KMS-11 (cell line): ENCODE results near the gene GRID2.

ENCODE experiments used
- H2AFZ ChIP-seq: fragments of 200-600 bp; sonication (generic); 2 replicates; pipeline ENCODE4 v1.6.1; 2016; ENCODE audit warnings: antibody characterized with exemption, mixed run types, low read depth
- H3K27ac ChIP-seq: fragments of 200-600 bp; sonication (generic); 2 replicates; pipeline ENCODE4 v1.6.1; 2016; ENCODE audit warnings: mild to moderate bottlenecking, mixed run types
- H3K27me3 ChIP-seq: fragments of 200-600 bp; sonication (generic); 2 replicates; pipeline ENCODE4 v1.6.1; 2017; ENCODE audit warnings: mild to moderate bottlenecking, low read depth, mixed run types, moderate library complexity; ENCODE audit not compliant: insufficient read depth
- H3K36me3 ChIP-seq: fragments of 200-600 bp; sonication (generic); 2 replicates; pipeline ENCODE4 v1.6.1; 2017; ENCODE audit warnings: mild to moderate bottlenecking, mixed run types; ENCODE audit not compliant: insufficient read depth
- H3K4me1 ChIP-seq: fragments of 200-600 bp; sonication (generic); 2 replicates; pipeline ENCODE4 v1.6.1; 2016; ENCODE audit warnings: mild to moderate bottlenecking, low read depth, mixed run types; ENCODE audit not compliant: poor library complexity, severe bottlenecking
- H3K4me2 ChIP-seq: fragments of 200-600 bp; sonication (generic); 2 replicates; pipeline ENCODE4 v1.7.0; 2016; ENCODE audit warnings: mild to moderate bottlenecking, mixed run types
- H3K4me3 ChIP-seq: fragments of 200-600 bp; sonication (generic); IDR thresholded peaks from 2 replicates; pipeline ENCODE4 v1.6.1; 2017; ENCODE audit warnings: low read depth, low read length, mixed read lengths; ENCODE audit not compliant: insufficient read depth
- H3K79me2 ChIP-seq: fragments of 200-600 bp; sonication (generic); 2 replicates; pipeline ENCODE4 v1.6.1; 2016; ENCODE audit warnings: low read depth, mixed run types; ENCODE audit not compliant: insufficient read depth
- H3K9ac ChIP-seq: fragments of 200-600 bp; sonication (generic); 2 replicates; pipeline ENCODE4 v1.6.1; 2016; ENCODE audit warnings: mild to moderate bottlenecking, mixed run types
- H4K20me1 ChIP-seq: fragments of 200-600 bp; sonication (generic); 2 replicates; pipeline ENCODE4 v1.6.1; 2016; ENCODE audit warnings: mild to moderate bottlenecking, mixed run types; ENCODE audit not compliant: insufficient read depth
- TF ChIP-seq, protein P1 (sequence below): fragments of 200-600 bp; sonication (generic); conservative IDR thresholded peaks from 2 replicates; pipeline ENCODE4 v1.6.1; 2017; ENCODE audit warnings: low read depth, mild to moderate bottlenecking, antibody characterized with exemption, low read length, moderate library complexity, mixed read lengths

The GRID2 gene

DNA sequence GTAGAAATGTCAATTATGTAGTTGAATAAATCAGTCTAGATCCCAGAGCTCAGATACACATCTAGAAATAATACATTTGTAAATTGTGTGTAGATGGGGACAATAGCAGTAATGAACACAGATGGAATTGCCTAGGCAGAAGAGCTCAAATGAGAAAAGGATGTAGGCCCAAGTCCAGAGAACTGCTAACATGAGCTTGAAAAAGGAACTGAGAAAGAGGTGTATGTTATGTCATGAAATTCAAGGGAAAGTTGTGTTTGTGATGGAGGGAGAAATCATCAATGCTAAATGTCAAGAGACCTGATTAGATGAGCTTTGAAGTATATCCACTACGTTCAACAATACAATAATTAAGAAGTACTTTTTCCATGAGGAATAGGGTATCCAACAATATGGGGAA is 1148.2 kb downstream of the GRID2 start:
- H3K4me1 ChIP-seq, result no peaks in the 10 kb centered on the region
- H3K79me2 ChIP-seq, result no peaks in the 10 kb centered on the region
- TF ChIP-seq, protein P1, sequence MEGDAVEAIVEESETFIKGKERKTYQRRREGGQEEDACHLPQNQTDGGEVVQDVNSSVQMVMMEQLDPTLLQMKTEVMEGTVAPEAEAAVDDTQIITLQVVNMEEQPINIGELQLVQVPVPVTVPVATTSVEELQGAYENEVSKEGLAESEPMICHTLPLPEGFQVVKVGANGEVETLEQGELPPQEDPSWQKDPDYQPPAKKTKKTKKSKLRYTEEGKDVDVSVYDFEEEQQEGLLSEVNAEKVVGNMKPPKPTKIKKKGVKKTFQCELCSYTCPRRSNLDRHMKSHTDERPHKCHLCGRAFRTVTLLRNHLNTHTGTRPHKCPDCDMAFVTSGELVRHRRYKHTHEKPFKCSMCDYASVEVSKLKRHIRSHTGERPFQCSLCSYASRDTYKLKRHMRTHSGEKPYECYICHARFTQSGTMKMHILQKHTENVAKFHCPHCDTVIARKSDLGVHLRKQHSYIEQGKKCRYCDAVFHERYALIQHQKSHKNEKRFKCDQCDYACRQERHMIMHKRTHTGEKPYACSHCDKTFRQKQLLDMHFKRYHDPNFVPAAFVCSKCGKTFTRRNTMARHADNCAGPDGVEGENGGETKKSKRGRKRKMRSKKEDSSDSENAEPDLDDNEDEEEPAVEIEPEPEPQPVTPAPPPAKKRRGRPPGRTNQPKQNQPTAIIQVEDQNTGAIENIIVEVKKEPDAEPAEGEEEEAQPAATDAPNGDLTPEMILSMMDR, result no peak
- H3K36me3 ChIP-seq, result no peaks in the 10 kb centered on the region
- no peak overlapping the region for H3K4me3 ChIP-seq
- no peaks in the 10 kb centered on the region for H4K20me1 ChIP-seq
- no peak overlapping the region for H3K4me2 ChIP-seq
- H3K9ac ChIP-seq, result no peak overlapping the region
- no peak overlapping the region for H2AFZ ChIP-seq
- no peaks in the 10 kb centered on the region for H3K27me3 ChIP-seq
- no peak overlapping the region for H3K27ac ChIP-seq

DNA sequence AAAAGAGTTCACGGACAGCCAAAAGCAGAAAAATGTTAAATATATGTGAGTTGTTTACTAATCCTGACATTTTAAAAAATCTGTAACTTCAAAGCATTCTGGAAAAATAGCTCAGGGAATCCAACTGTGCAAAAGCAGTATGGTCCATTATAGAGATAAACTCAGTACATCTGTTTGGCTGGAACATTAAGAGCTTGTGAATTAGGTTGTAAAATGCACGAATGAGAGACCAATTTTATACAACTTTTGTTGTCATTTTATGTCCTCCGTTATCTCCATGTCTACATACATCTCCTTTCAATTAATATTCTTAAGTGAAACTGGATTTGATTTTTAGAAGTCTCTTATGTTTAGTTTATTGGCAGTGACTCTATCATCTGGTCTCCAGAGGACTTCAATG is 1157.8 kb downstream of the GRID2 start:
- Histone ChIP-seq H3K4me1 (no peaks in the 10 kb centered on the region), H3K4me3 (no peak overlapping the region), H3K36me3 (no peaks in the 10 kb centered on the region), H4K20me1 (no peaks in the 10 kb centered on the region), H3K79me2 (no peaks in the 10 kb centered on the region), H3K9ac (no peak overlapping the region), H3K4me2 (no peak overlapping the region), H3K27ac (no peak overlapping the region), H2AFZ (no peak overlapping the region), H3K27me3 (no peaks in the 10 kb centered on the region)
- TF ChIP-seq, protein P1, result no peak

GRCh38 chr4:93466446-93466845 is 1162.7 kb downstream of the GRID2 start:
- H3K4me3 ChIP-seq, result no peak overlapping the region
- no peaks in the 10 kb centered on the region for H3K79me2 ChIP-seq
- H3K27me3 ChIP-seq, result no peaks in the 10 kb centered on the region
- no peak overlapping the region for H3K9ac ChIP-seq
- TF ChIP-seq, protein P1, result no peak
- no peak overlapping the region for H3K27ac ChIP-seq
- no peaks in the 10 kb centered on the region for H3K4me1 ChIP-seq
- no peaks in the 10 kb centered on the region for H3K36me3 ChIP-seq
- no peak overlapping the region for H3K4me2 ChIP-seq
- H2AFZ ChIP-seq, result no peak overlapping the region
- no peaks in the 10 kb centered on the region for H4K20me1 ChIP-seq

- no peak overlapping the region for H2AFZ ChIP-seq
These were observed 1163.9 kb downstream of the GRID2 start for GRCh38 chr4:93467484-93468155.

More at GRCh38 chr4:93467484-93468155, 1163.9 kb downstream of the GRID2 start:
- Histone ChIP-seq H4K20me1 (no peaks in the 10 kb centered on the region), H3K4me1 (no peaks in the 10 kb centered on the region), H3K4me3 (no peak overlapping the region), H3K27ac (no peak overlapping the region), H3K4me2 (no peak overlapping the region), H3K79me2 (no peaks in the 10 kb centered on the region), H3K36me3 (no peaks in the 10 kb centered on the region), H3K9ac (no peak overlapping the region), H3K27me3 (no peaks in the 10 kb centered on the region)
- TF ChIP-seq, protein P1, result no peak
